Measurements from ENCODE around the gene CTIF.

DNA sequence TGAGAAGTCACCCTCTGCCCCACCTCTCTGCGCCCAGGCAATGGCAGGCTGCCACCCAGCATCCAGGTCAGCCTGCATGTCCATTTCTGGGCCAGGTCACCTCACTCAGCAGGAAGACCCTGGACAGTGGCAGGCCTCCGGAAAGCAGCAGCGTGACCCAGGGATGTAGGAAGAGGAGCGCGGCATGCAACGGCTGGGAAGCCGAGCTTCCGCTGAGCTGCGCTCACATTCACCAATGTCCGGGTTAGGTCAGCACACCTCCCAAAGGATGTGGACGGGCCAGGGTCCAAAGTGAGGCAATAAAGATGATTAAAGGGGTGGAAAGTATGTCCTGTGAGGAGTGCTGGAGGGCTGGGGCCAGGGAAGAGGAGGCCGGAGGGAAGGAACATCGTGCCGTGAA, 174.5 kb downstream of the CTIF start:
- TF ChIP-seq POLR2AphosphoS5 (IDR thresholded peaks at IDR 0.05; ENCODE audit: low read depth, low read length) (no peak), POLR2A (IDR thresholded peaks at IDR 0.05; ENCODE audit: low read depth, low read length) (no peak), TAF1 (IDR thresholded peaks at IDR 0.05; ENCODE audit: borderline replicate concordance, low read depth, low read length) (no peak)
